Measurements from ENCODE around the gene PARD3B. TPM values are rescaled to one million over a fixed set of nuclear protein-coding genes. Genes with fewer than 3 reads are reported as not detected.

Gene PARD3B
- total RNA-seq, 1 donor from 2014 or later: 6.5 TPM

DNA sequence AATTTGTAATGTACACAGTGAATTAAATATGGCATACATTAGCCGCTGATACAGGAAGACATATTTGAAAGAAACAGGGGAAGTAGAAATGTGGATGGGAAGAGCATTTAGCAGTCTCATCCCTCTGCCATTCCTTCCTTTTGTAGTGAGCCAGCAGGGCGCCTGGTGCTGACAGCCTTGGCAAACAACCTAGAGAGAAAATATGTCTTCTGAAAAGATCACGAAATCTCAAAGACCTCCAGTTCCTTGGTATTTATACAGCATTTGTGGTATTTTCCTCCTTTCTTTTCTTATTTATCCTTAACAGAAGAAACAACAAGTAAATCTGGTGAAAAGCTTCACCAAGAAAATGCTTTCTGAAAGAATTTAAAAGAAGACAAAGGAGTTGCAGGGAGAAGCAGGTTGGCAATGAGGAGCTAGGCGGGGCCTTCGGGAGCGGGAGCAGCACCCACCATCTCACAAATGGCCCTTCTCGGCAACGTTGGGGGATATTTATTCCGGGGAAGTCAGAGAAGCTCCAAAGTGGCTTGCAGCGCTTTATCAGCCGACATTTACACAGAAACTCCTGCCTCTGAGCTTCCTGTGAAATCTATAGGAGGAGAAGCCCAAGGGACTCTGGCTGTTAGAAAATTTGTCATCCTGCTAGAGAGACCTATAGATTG is 731.0 kb downstream of the PARD3B start:
- no peak for DNase-seq (ENCODE audit: low read depth)
- H3K4me3 ChIP-seq (ENCODE audit: low read depth, low read length): no peak overlapping the region
- no peak for TF ChIP-seq CTCF (IDR thresholded peaks at IDR 0.05; ENCODE audit: insufficient read depth, low read length, poor library complexity, severe bottlenecking)
- H3K36me3 ChIP-seq (ENCODE audit: control insufficient read depth, insufficient read depth, low read length): no peaks in the 10 kb centered on the region
- H3K27me3 ChIP-seq (ENCODE audit: control insufficient read depth, insufficient read depth, low read length): no peaks in the 10 kb centered on the region

GRCh38 chr2:205280596-205281236 is 735.4 kb downstream of the PARD3B start:
- no peaks in the 10 kb centered on the region for H3K36me3 ChIP-seq (ENCODE audit: control insufficient read depth, insufficient read depth, low read length)
- no peak for DNase-seq (ENCODE audit: low read depth)
- H3K4me3 ChIP-seq (ENCODE audit: low read depth, low read length): no peak overlapping the region
- TF ChIP-seq CTCF (IDR thresholded peaks at IDR 0.05; ENCODE audit: insufficient read depth, low read length, poor library complexity, severe bottlenecking): no peak
- no peaks in the 10 kb centered on the region for H3K27me3 ChIP-seq (ENCODE audit: control insufficient read depth, insufficient read depth, low read length)

DNA sequence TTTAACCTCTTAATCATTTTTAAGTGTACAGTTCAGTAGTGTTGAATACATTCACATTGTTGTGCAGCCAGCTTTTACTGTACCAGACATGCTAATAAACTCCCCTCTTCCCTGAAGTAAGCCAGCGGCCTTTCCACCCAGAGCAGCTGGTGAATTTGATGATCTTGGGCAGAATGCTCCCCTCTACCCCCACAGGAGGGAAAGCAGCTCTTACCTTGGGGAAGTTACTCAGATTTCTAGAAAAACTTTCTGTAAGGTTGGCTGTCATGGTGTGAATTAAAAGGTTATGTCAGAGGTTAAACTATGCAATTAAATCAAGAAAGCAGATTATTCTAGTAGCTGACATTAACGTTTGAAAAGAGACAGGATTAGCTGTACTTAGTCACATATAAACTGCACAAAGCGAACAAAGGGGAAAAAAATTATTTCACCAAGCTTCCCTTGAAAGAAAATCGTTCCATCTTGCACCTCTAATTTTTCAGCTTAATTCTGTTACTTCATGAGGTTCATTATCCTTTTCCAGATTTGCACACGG is 738.5 kb downstream of the PARD3B start:
- DNase-seq (ENCODE audit: low read depth): no peak
- Histone ChIP-seq H3K36me3 (ENCODE audit: control insufficient read depth, insufficient read depth, low read length) (no peaks in the 10 kb centered on the region), H3K27me3 (ENCODE audit: control insufficient read depth, insufficient read depth, low read length) (no peaks in the 10 kb centered on the region), H3K4me3 (ENCODE audit: low read depth, low read length) (no peak overlapping the region)
- TF ChIP-seq CTCF (IDR thresholded peaks at IDR 0.05; ENCODE audit: insufficient read depth, low read length, poor library complexity, severe bottlenecking): no peak

- H3K27me3 ChIP-seq (ENCODE audit: control insufficient read depth, insufficient read depth, low read length): no peaks in the 10 kb centered on the region
- no peaks in the 10 kb centered on the region for H3K36me3 ChIP-seq (ENCODE audit: control insufficient read depth, insufficient read depth, low read length)
- no peak for TF ChIP-seq CTCF (IDR thresholded peaks at IDR 0.05; ENCODE audit: insufficient read depth, low read length, poor library complexity, severe bottlenecking)
- no peak overlapping the region for H3K4me3 ChIP-seq (ENCODE audit: low read depth, low read length)
- no peak for DNase-seq (ENCODE audit: low read depth)
Observed at GRCh38 chr2:205284334-205284733, 739.1 kb downstream of the PARD3B start.

- H3K27me3 ChIP-seq (ENCODE audit: control insufficient read depth, insufficient read depth, low read length): no peaks in the 10 kb centered on the region
- DNase-seq (ENCODE audit: low read depth): no peak
- no peak for TF ChIP-seq CTCF (IDR thresholded peaks at IDR 0.05; ENCODE audit: insufficient read depth, low read length, poor library complexity, severe bottlenecking)
Observed at GRCh38 chr2:205287316-205287715, 742.0 kb downstream of the PARD3B start.

More at GRCh38 chr2:205287316-205287715, 742.0 kb downstream of the PARD3B start:
- no peak overlapping the region for H3K4me3 ChIP-seq (ENCODE audit: low read depth, low read length)
- H3K36me3 ChIP-seq (ENCODE audit: control insufficient read depth, insufficient read depth, low read length): no peaks in the 10 kb centered on the region

Measured in kidney epithelial cell (primary cell).